Stomach (tissue), 9 donors: ENCODE measurements around the gene HABP4. TPM values are rescaled to one million over a fixed set of nuclear protein-coding genes. Genes with fewer than 3 reads are reported as not detected.
A peak's percentile ranks its signal among the peaks of the same experiment; 100 is the strongest.

Experiments used
- DNase-seq, 2 donors: peaks; one replicate each; pipeline versions ENCODE4 v3.0.0 to v3.0.0-alpha.2; 2013 to 2019
- H3K27ac ChIP-seq, 5 donors: fragments of 200-600 bp in 4 of 5; sonication (generic) in 4 of 5; one replicate each; pipeline ENCODE4 v1.5.1; 2013 to 2019; ENCODE audit warnings: mild to moderate bottlenecking in 1 of 5, moderate library complexity in 1 of 5
- H3K27me3 ChIP-seq, 3 donors: fragments of 200-600 bp; sonication (generic); one replicate each; pipeline ENCODE4 v1.5.1; 2017 to 2019; ENCODE audit warnings: mixed run types in 1 of 3
- H3K36me3 ChIP-seq, 4 donors: fragments of 200-600 bp; sonication (generic); 1 replicate in 3 of 4; 2 replicates in 1 of 4; pipeline ENCODE4 v1.5.1; 2016 to 2019
- H3K4me1 ChIP-seq, 4 donors: fragments of 200-600 bp; sonication (generic); one replicate each; pipeline ENCODE4 v1.5.1; 2016 to 2019
- H3K4me3 ChIP-seq, 4 donors: fragments of 200-600 bp; sonication (generic) in 3 of 4; one replicate each; pipeline ENCODE4 v1.5.1; 2016 to 2019; ENCODE audit warnings: mild to moderate bottlenecking in 1 of 4
- H3K9me3 ChIP-seq, 4 donors: fragments of 200-600 bp; sonication (generic); one replicate each; pipeline ENCODE4 v1.5.1; 2016 to 2019
- CTCF ChIP-seq, 7 experiments: fragments of 450-650 bp in 4 of 7; fragments of 200-600 bp in 3 of 7; sonication (generic) in 3 of 7; IDR thresholded peaks; one replicate each; pipeline ENCODE4 v1.5.1; 2016 to 2019; ENCODE audit warnings: antibody characterized with exemption in 7 of 7, control low read depth in 2 of 7, mild to moderate bottlenecking in 1 of 7
- EP300 ChIP-seq: sonication (generic); formaldehyde crosslinking; IDR thresholded peaks from one replicate; pipeline ENCODE4 v1.6.1; 2017; ENCODE audit warnings: antibody characterized with exemption
- POLR2A ChIP-seq, 4 donors: fragments of 450-650 bp; IDR thresholded peaks; one replicate each; pipeline ENCODE4 v1.6.1; 2016; ENCODE audit warnings: antibody characterized with exemption in 4 of 4, control low read depth in 2 of 4, mild to moderate bottlenecking in 1 of 4, moderate library complexity in 1 of 4
- POLR2AphosphoS5 ChIP-seq, 3 donors: sonication (generic); formaldehyde crosslinking; IDR thresholded peaks; one replicate each; pipeline ENCODE4 v1.6.1; 2016; ENCODE audit warnings: antibody characterized with exemption in 3 of 3
- WGBS, 5 donors: extraction: QIAGEN DNeasy Blood & Tissue Kit in 3 of 5; methylation state at CpG; one replicate each; pipeline versions ENCODE4 v1.1.5 to v1.1.7; 2013 to 2018; 5-methylcytosine and 5-hydroxymethylcytosine counted together
- intact Hi-C: fragments of 100-400 bp; cut with DNase I; formaldehyde crosslinking; loops from one replicate; pipeline ENCODE4 v1.15.1; 2023; ENCODE audit warnings: low total_unique reads
- polyA plus RNA-seq, 3 donors: library from polyadenylated mRNA; stranded (reverse); fragments of 200-250 nt; gene quantifications; one replicate each; pipeline ENCODE4 v1.2.3, GENCODE V29; 2013
- total RNA-seq, 5 donors: library from RNA; depleted of rRNA; stranded (reverse); fragments of >200 nt; gene quantifications; one replicate each; pipeline versions ENCODE4 v1.1.0 to v1.2.3, GENCODE V29; 2014 to 2016
- donor health status: healthy with polysubstance abuse.
- donor health status: Bipolar disorder and iron deficiency.
- donor health status: healthy.

Gene HABP4
- total and polyA plus RNA-seq, 8 donors, result 0.58 to 45.1 (median 9.9) TPM

- DNase-seq, result no peak
- H3K36me3 ChIP-seq, result no peaks in the 10 kb centered on the region
- no peaks in the 10 kb centered on the region for H3K4me1 ChIP-seq
- no peaks in the 10 kb centered on the region for H3K9me3 ChIP-seq
- 91 to 96% (median 93%) methylated on average over 5 of the region's 5 CpGs for WGBS, 5 donors
- H3K27me3 ChIP-seq, result no peaks in the 10 kb centered on the region
- no peak overlapping the region for H3K4me3 ChIP-seq
- no peak for TF ChIP-seq CTCF (IDR thresholded peaks at IDR 0.05)
- TF ChIP-seq EP300, result no peak
- no peak for TF ChIP-seq POLR2A (IDR thresholded peaks at IDR 0.05)
- TF ChIP-seq POLR2AphosphoS5 (IDR thresholded peaks at IDR 0.05), result no peak
- intact Hi-C loops, result no loop called here
- H3K27ac ChIP-seq, result no peak overlapping the region
Measured at GRCh38 chr9:96440671-96441199, 9.2 kb upstream of the HABP4 start.

GRCh38 chr9:96441798-96442445, 8.0 kb upstream of the HABP4 start:
- H3K4me1 ChIP-seq, result no peaks in the 10 kb centered on the region
- WGBS, 5 donors, result 84 to 90% (median 88%) methylated on average over 5 of the region's 5 CpGs
- H3K9me3 ChIP-seq, result no peaks in the 10 kb centered on the region
- TF ChIP-seq CTCF (IDR thresholded peaks at IDR 0.05), result peak in 5 of 7 experiments; percentile 27 to 46 (median 37)
- TF ChIP-seq EP300, result no peak
- peak in 1 of 2 donors; percentile 34 for DNase-seq
- intact Hi-C loops, result no loop called here
- H3K4me3 ChIP-seq, result no peak overlapping the region
- H3K27me3 ChIP-seq, result no peaks in the 10 kb centered on the region
- no peak overlapping the region for H3K27ac ChIP-seq
- no peaks in the 10 kb centered on the region for H3K36me3 ChIP-seq

GRCh38 chr9:96442491-96442890, 7.5 kb upstream of the HABP4 start:
- no peak for DNase-seq
- no peak overlapping the region for H3K4me3 ChIP-seq
- no peaks in the 10 kb centered on the region for H3K9me3 ChIP-seq
- H3K36me3 ChIP-seq, result no peaks in the 10 kb centered on the region
- no peaks in the 10 kb centered on the region for H3K27me3 ChIP-seq
- no peak for TF ChIP-seq POLR2AphosphoS5 (IDR thresholded peaks at IDR 0.05)
- TF ChIP-seq CTCF (IDR thresholded peaks at IDR 0.05), result no peak
- intact Hi-C loops, result no loop called here
- H3K4me1 ChIP-seq, result no peaks in the 10 kb centered on the region
- WGBS, 5 donors, result 76 to 93% (median 82%) methylated on average over 3 of the region's 3 CpGs
- H3K27ac ChIP-seq, result no peak overlapping the region

- DNase-seq, result no peak
- H3K27me3 ChIP-seq, result peaks cover 0 to 5% (median 0%) of the 10 kb centered on the region in 3 donors
- H3K27ac ChIP-seq, result no peak overlapping the region
- no peak for TF ChIP-seq POLR2A (IDR thresholded peaks at IDR 0.05)
- TF ChIP-seq EP300, result no peak
- TF ChIP-seq POLR2AphosphoS5 (IDR thresholded peaks at IDR 0.05), result no peak
- no peak for TF ChIP-seq CTCF (IDR thresholded peaks at IDR 0.05)
- WGBS, 5 donors, result 69 to 85% (median 81%) methylated on average over 3 of the region's 3 CpGs
- H3K4me1 ChIP-seq, result peaks cover 5 to 25% (median 20%) of the 10 kb centered on the region in 4 donors
- no peak overlapping the region for H3K4me3 ChIP-seq
- intact Hi-C loops, result no loop called here
- no peaks in the 10 kb centered on the region for H3K9me3 ChIP-seq
- H3K36me3 ChIP-seq, result no peaks in the 10 kb centered on the region
Measured at GRCh38 chr9:96447406-96447805, 2.6 kb upstream of the HABP4 start.
